Measurements from ENCODE around the gene MCUR1. TPM values are rescaled to one million over a fixed set of nuclear protein-coding genes. Genes with fewer than 3 reads are reported as not detected.
A peak's percentile ranks its signal among the peaks of the same experiment; 100 is the strongest.
"Not testable (repeated sequence)": the region's sequence is repeated elsewhere in the genome, so short reads cannot be mapped to it uniquely, and the experiment has no call there.

Gene MCUR1
- total RNA-seq, 1 experiment from 2014 or later, result 64.8 TPM

GRCh38 chr6:13851803-13852202 lies 37.4 kb upstream of the MCUR1 start:
- no peaks in the 10 kb centered on the region for H3K27me3 Mint-ChIP-seq (ENCODE audit: insufficient read depth, unreplicated experiment)
- Histone ChIP-seq H3K36me3 (ENCODE audit: control insufficient read depth, insufficient read depth, low read length) (no peaks in the 10 kb centered on the region), H3K4me3 (ENCODE audit: low read depth, low read length) (no peak overlapping the region), H3K9me3 (no peaks in the 10 kb centered on the region), H3K4me1 (peaks cover 38% of the 10 kb centered on the region), H3K27me3 (replicated peaks; ENCODE audit: control insufficient read depth, insufficient read depth, low read length) (no peaks in the 10 kb centered on the region)
- TF ChIP-seq CTCF (IDR thresholded peaks at IDR 0.05; ENCODE audit: insufficient read depth in 1 of 2, low read depth in 1 of 2, low read length in 1 of 2, severe bottlenecking in 1 of 2, unreplicated experiment in 1 of 2), result no peak
- H3K4me3 Mint-ChIP-seq (ENCODE audit: unreplicated experiment), result no peak overlapping the region
- no peak overlapping the region for H3K27ac Mint-ChIP-seq (ENCODE audit: unreplicated experiment)
- no peaks in the 10 kb centered on the region for H3K36me3 Mint-ChIP-seq (ENCODE audit: insufficient read depth, unreplicated experiment)
- intact Hi-C loops (cut with micrococcal nuclease; ENCODE audit: unreplicated experiment), result no loop called here
- H3K4me1 Mint-ChIP-seq (ENCODE audit: low read depth, unreplicated experiment), result peaks cover 35% of the 10 kb centered on the region
- DNase-seq, result no peak
- peaks cover 19% of the 10 kb centered on the region for H3K9me3 Mint-ChIP-seq (ENCODE audit: unreplicated experiment)
- ChIA-PET CTCF (no interaction called here), POLR2A (no interaction called here)
- no TSS peak for BruUV-seq (replicated peaks)

- peaks cover 37% of the 10 kb centered on the region for H3K4me1 Mint-ChIP-seq (ENCODE audit: low read depth, unreplicated experiment)
- H3K4me1 ChIP-seq, result peaks cover 41% of the 10 kb centered on the region
- intact Hi-C loops (cut with micrococcal nuclease; ENCODE audit: unreplicated experiment), result no loop called here
- no peaks in the 10 kb centered on the region for H3K27me3 Mint-ChIP-seq (ENCODE audit: insufficient read depth, unreplicated experiment)
- H3K27me3 ChIP-seq (replicated peaks; ENCODE audit: control insufficient read depth, insufficient read depth, low read length), result no peaks in the 10 kb centered on the region
- H3K36me3 Mint-ChIP-seq (ENCODE audit: insufficient read depth, unreplicated experiment), result no peaks in the 10 kb centered on the region
- peak in 1 of 2 experiments; percentile 56 for DNase-seq
- H3K4me3 Mint-ChIP-seq (ENCODE audit: unreplicated experiment), result no peak overlapping the region
- TF ChIP-seq CTCF (IDR thresholded peaks at IDR 0.05; ENCODE audit: insufficient read depth in 1 of 2, low read depth in 1 of 2, low read length in 1 of 2, severe bottlenecking in 1 of 2, unreplicated experiment in 1 of 2), result no peak
- no peaks in the 10 kb centered on the region for H3K9me3 ChIP-seq
- no TSS peak for BruUV-seq (replicated peaks)
- ChIA-PET CTCF (no interaction called here), POLR2A (no interaction called here)
- no peaks in the 10 kb centered on the region for H3K36me3 ChIP-seq (ENCODE audit: control insufficient read depth, insufficient read depth, low read length)
- peak overlapping the region; percentile 40 for H3K27ac Mint-ChIP-seq (ENCODE audit: unreplicated experiment)
- peaks cover 19% of the 10 kb centered on the region for H3K9me3 Mint-ChIP-seq (ENCODE audit: unreplicated experiment)
- no peak overlapping the region for H3K4me3 ChIP-seq (ENCODE audit: low read depth, low read length)
These were observed 37.0 kb upstream of the MCUR1 start for GRCh38 chr6:13851330-13851729.

- ChIA-PET CTCF (interaction anchor here (0.6 kb wide), 1 partner anchor 163 kb away, joined by 3 read pairs; no protein-coding TSS in a partner anchor), POLR2A (interaction anchor here (0.6 kb wide), 1 partner anchor 36 kb away, joined by 3 read pairs; the partner anchor contains the start of gene MCUR1)
- DNase-seq; H3K36me3 ChIP-seq (ENCODE audit: control insufficient read depth, insufficient read depth, low read length); H3K27me3 Mint-ChIP-seq (ENCODE audit: insufficient read depth, unreplicated experiment); H3K9me3 ChIP-seq; BruUV-seq (replicated peaks); H3K4me3 ChIP-seq (ENCODE audit: low read depth, low read length); H3K27me3 ChIP-seq (replicated peaks; ENCODE audit: control insufficient read depth, insufficient read depth, low read length); H3K36me3 Mint-ChIP-seq (ENCODE audit: insufficient read depth, unreplicated experiment); H3K4me3 Mint-ChIP-seq (ENCODE audit: unreplicated experiment); intact Hi-C loops (cut with micrococcal nuclease; ENCODE audit: unreplicated experiment): not testable (repeated sequence)
- peak overlapping the region; percentile 40 for H3K27ac Mint-ChIP-seq (ENCODE audit: unreplicated experiment)
- peaks cover 41% of the 10 kb centered on the region for H3K4me1 ChIP-seq
- peaks cover 37% of the 10 kb centered on the region for H3K4me1 Mint-ChIP-seq (ENCODE audit: low read depth, unreplicated experiment)
- H3K9me3 Mint-ChIP-seq (ENCODE audit: unreplicated experiment), result peaks cover 18% of the 10 kb centered on the region
These were observed 36.3 kb upstream of the MCUR1 start for GRCh38 chr6:13850690-13851089.

All from Caco-2 (cell line).